Measurements from ENCODE around the gene POU2AF1. TPM values are rescaled to one million over a fixed set of nuclear protein-coding genes. Genes with fewer than 3 reads are reported as not detected.

POU2AF1 gene
- polyA plus RNA-seq, 2 donors: 0.55 to 0.73 TPM

GRCh38 chr11:111339758-111340388, 39.2 kb downstream of the POU2AF1 start:
- Histone ChIP-seq H3K36me3 (ENCODE audit: control insufficient read depth in 2 of 2, insufficient read depth in 2 of 2, low read length in 1 of 2) (no peaks in the 10 kb centered on the region), H3K4me3 (ENCODE audit: low read depth in 1 of 2, low read length in 2 of 2) (no peak overlapping the region), H3K4me1 (ENCODE audit: control insufficient read depth in 2 of 2, insufficient read depth in 2 of 2, low read length in 1 of 2) (no peaks in the 10 kb centered on the region), H3K27me3 (ENCODE audit: control insufficient read depth in 1 of 2, insufficient read depth in 2 of 2, low read length in 2 of 2) (no peaks in the 10 kb centered on the region), H3K9me3 (ENCODE audit: control insufficient read depth in 2 of 2, insufficient read depth in 1 of 2, low read depth in 1 of 2, low read length in 1 of 2) (no peaks in the 10 kb centered on the region), H3K27ac (ENCODE audit: low read depth in 2 of 2, low read length in 1 of 2) (no peak overlapping the region)

GRCh38 chr11:111336582-111337256, 42.4 kb downstream of the POU2AF1 start:
- H3K4me1 ChIP-seq (ENCODE audit: control insufficient read depth in 2 of 2, insufficient read depth in 2 of 2, low read length in 1 of 2): peaks cover 2% of the 10 kb centered on the region in 2 donors
- 64 to 78% methylated on average over 2 of the region's 2 CpGs for WGBS, 2 donors
- H3K27ac ChIP-seq (ENCODE audit: low read depth in 2 of 2, low read length in 1 of 2): no peak overlapping the region
- no peaks in the 10 kb centered on the region for H3K9me3 ChIP-seq (ENCODE audit: control insufficient read depth in 2 of 2, insufficient read depth in 1 of 2, low read depth in 1 of 2, low read length in 1 of 2)
- no peak overlapping the region for H3K4me3 ChIP-seq (ENCODE audit: low read depth in 1 of 2, low read length in 2 of 2)
- no peaks in the 10 kb centered on the region for H3K27me3 ChIP-seq (ENCODE audit: control insufficient read depth in 1 of 2, insufficient read depth in 2 of 2, low read length in 2 of 2)
- no peaks in the 10 kb centered on the region for H3K36me3 ChIP-seq (ENCODE audit: control insufficient read depth in 2 of 2, insufficient read depth in 2 of 2, low read length in 1 of 2)

- Histone ChIP-seq H3K9me3 (ENCODE audit: control insufficient read depth in 2 of 2, insufficient read depth in 1 of 2, low read depth in 1 of 2, low read length in 1 of 2) (no peaks in the 10 kb centered on the region), H3K27me3 (ENCODE audit: control insufficient read depth in 1 of 2, insufficient read depth in 2 of 2, low read length in 2 of 2) (no peaks in the 10 kb centered on the region), H3K4me3 (ENCODE audit: low read depth in 1 of 2, low read length in 2 of 2) (no peak overlapping the region), H3K36me3 (ENCODE audit: control insufficient read depth in 2 of 2, insufficient read depth in 2 of 2, low read length in 1 of 2) (no peaks in the 10 kb centered on the region), H3K27ac (ENCODE audit: low read depth in 2 of 2, low read length in 1 of 2) (no peak overlapping the region), H3K4me1 (ENCODE audit: control insufficient read depth in 2 of 2, insufficient read depth in 2 of 2, low read length in 1 of 2) (peaks cover 3 to 7% of the 10 kb centered on the region in 2 donors)
- 85 to 90% methylated on average over 4 of the region's 4 CpGs for WGBS, 2 donors
These were observed 43.0 kb downstream of the POU2AF1 start for GRCh38 chr11:111336062-111336461.

- peaks cover 3 to 7% of the 10 kb centered on the region in 2 donors for H3K4me1 ChIP-seq (ENCODE audit: control insufficient read depth in 2 of 2, insufficient read depth in 2 of 2, low read length in 1 of 2)
- H3K27ac ChIP-seq (ENCODE audit: low read depth in 2 of 2, low read length in 1 of 2): no peak overlapping the region
These were observed 43.5 kb downstream of the POU2AF1 start for GRCh38 chr11:111335549-111335948.

GRCh38 chr11:111334532-111335502, 44.3 kb downstream of the POU2AF1 start:
- no peak overlapping the region for H3K27ac ChIP-seq (ENCODE audit: low read depth in 2 of 2, low read length in 1 of 2)
- 56 to 67% methylated on average over 9 of the region's 9 CpGs for WGBS, 2 donors
- no peaks in the 10 kb centered on the region for H3K27me3 ChIP-seq (ENCODE audit: control insufficient read depth in 1 of 2, insufficient read depth in 2 of 2, low read length in 2 of 2)
- no peak overlapping the region for H3K4me3 ChIP-seq (ENCODE audit: low read depth in 1 of 2, low read length in 2 of 2)
- no peaks in the 10 kb centered on the region for H3K36me3 ChIP-seq (ENCODE audit: control insufficient read depth in 2 of 2, insufficient read depth in 2 of 2, low read length in 1 of 2)
- no peaks in the 10 kb centered on the region for H3K9me3 ChIP-seq (ENCODE audit: control insufficient read depth in 2 of 2, insufficient read depth in 1 of 2, low read depth in 1 of 2, low read length in 1 of 2)
- H3K4me1 ChIP-seq (ENCODE audit: control insufficient read depth in 2 of 2, insufficient read depth in 2 of 2, low read length in 1 of 2): peaks cover 7 to 9% of the 10 kb centered on the region in 2 donors

More at GRCh38 chr11:111335549-111335948, 43.5 kb downstream of the POU2AF1 start:
- Histone ChIP-seq H3K27me3 (ENCODE audit: control insufficient read depth in 1 of 2, insufficient read depth in 2 of 2, low read length in 2 of 2) (no peaks in the 10 kb centered on the region), H3K9me3 (ENCODE audit: control insufficient read depth in 2 of 2, insufficient read depth in 1 of 2, low read depth in 1 of 2, low read length in 1 of 2) (no peaks in the 10 kb centered on the region), H3K4me3 (ENCODE audit: low read depth in 1 of 2, low read length in 2 of 2) (no peak overlapping the region), H3K36me3 (ENCODE audit: control insufficient read depth in 2 of 2, insufficient read depth in 2 of 2, low read length in 1 of 2) (no peaks in the 10 kb centered on the region)
- WGBS, 2 donors: 61 to 63% methylated on average over 6 of the region's 6 CpGs

- H3K27me3 ChIP-seq (ENCODE audit: control insufficient read depth in 1 of 2, insufficient read depth in 2 of 2, low read length in 2 of 2): no peaks in the 10 kb centered on the region
- peaks cover 13 to 15% of the 10 kb centered on the region in 2 donors for H3K4me1 ChIP-seq (ENCODE audit: control insufficient read depth in 2 of 2, insufficient read depth in 2 of 2, low read length in 1 of 2)
- peak overlapping the region in 1 of 2 donors; percentile 72 for H3K27ac ChIP-seq (ENCODE audit: low read depth in 2 of 2, low read length in 1 of 2)
- no peaks in the 10 kb centered on the region for H3K36me3 ChIP-seq (ENCODE audit: control insufficient read depth in 2 of 2, insufficient read depth in 2 of 2, low read length in 1 of 2)
- 48 to 67% methylated on average over 4 of the region's 4 CpGs for WGBS, 2 donors
- H3K4me3 ChIP-seq (ENCODE audit: low read depth in 1 of 2, low read length in 2 of 2): no peak overlapping the region
- no peaks in the 10 kb centered on the region for H3K9me3 ChIP-seq (ENCODE audit: control insufficient read depth in 2 of 2, insufficient read depth in 1 of 2, low read depth in 1 of 2, low read length in 1 of 2)
These were observed 47.2 kb downstream of the POU2AF1 start for GRCh38 chr11:111331711-111332479.

GRCh38 chr11:111330234-111330893, 48.7 kb downstream of the POU2AF1 start:
- Histone ChIP-seq H3K9me3 (ENCODE audit: control insufficient read depth in 2 of 2, insufficient read depth in 1 of 2, low read depth in 1 of 2, low read length in 1 of 2) (no peaks in the 10 kb centered on the region), H3K36me3 (ENCODE audit: control insufficient read depth in 2 of 2, insufficient read depth in 2 of 2, low read length in 1 of 2) (no peaks in the 10 kb centered on the region), H3K4me3 (ENCODE audit: low read depth in 1 of 2, low read length in 2 of 2) (no peak overlapping the region), H3K27ac (ENCODE audit: low read depth in 2 of 2, low read length in 1 of 2) (no peak overlapping the region), H3K4me1 (ENCODE audit: control insufficient read depth in 2 of 2, insufficient read depth in 2 of 2, low read length in 1 of 2) (peaks cover 13 to 15% of the 10 kb centered on the region in 2 donors), H3K27me3 (ENCODE audit: control insufficient read depth in 1 of 2, insufficient read depth in 2 of 2, low read length in 2 of 2) (no peaks in the 10 kb centered on the region)
- 82 to 88% methylated on average over 2 of the region's 2 CpGs for WGBS, 2 donors

GRCh38 chr11:111329306-111330204, 49.5 kb downstream of the POU2AF1 start:
- Histone ChIP-seq H3K27ac (ENCODE audit: low read depth in 2 of 2, low read length in 1 of 2) (peak overlapping the region in 1 of 2 donors; percentile 47), H3K4me1 (ENCODE audit: control insufficient read depth in 2 of 2, insufficient read depth in 2 of 2, low read length in 1 of 2) (peaks cover 13 to 15% of the 10 kb centered on the region in 2 donors), H3K9me3 (ENCODE audit: control insufficient read depth in 2 of 2, insufficient read depth in 1 of 2, low read depth in 1 of 2, low read length in 1 of 2) (no peaks in the 10 kb centered on the region), H3K36me3 (ENCODE audit: control insufficient read depth in 2 of 2, insufficient read depth in 2 of 2, low read length in 1 of 2) (no peaks in the 10 kb centered on the region), H3K4me3 (ENCODE audit: low read depth in 1 of 2, low read length in 2 of 2) (no peak overlapping the region), H3K27me3 (ENCODE audit: control insufficient read depth in 1 of 2, insufficient read depth in 2 of 2, low read length in 2 of 2) (no peaks in the 10 kb centered on the region)
- WGBS, 2 donors: 41 to 56% methylated on average over 7 of the region's 7 CpGs

All from esophagus (tissue), 2 donors.